BLaER1 treated with 17β-estradiol and CSF1 and Interleukin-3, amounts not matched to agents 10 nM and 100 nM (cell line): ENCODE results near the gene SYT9.

ENCODE experiments used
- H3K27ac ChIP-seq, 11 experiments: shearing (Covaris generic); formaldehyde crosslinking; 2 replicates each; pipeline ENCODE4 v1.8.1; 2022
- H3K27me3 ChIP-seq, 11 experiments: shearing (Covaris generic); formaldehyde crosslinking; 2 replicates each; pipeline ENCODE4 v1.8.1; 2022
- H3K36me3 ChIP-seq, 11 experiments: shearing (Covaris generic); formaldehyde crosslinking; 2 replicates each; pipeline ENCODE4 v1.8.1; 2022
- H3K4me1 ChIP-seq, 10 experiments: shearing (Covaris generic); formaldehyde crosslinking; 2 replicates each; pipeline ENCODE4 v1.8.1; 2022
- H3K4me2 ChIP-seq, 11 experiments: shearing (Covaris generic); formaldehyde crosslinking; 2 replicates each; pipeline ENCODE4 v1.8.1; 2022
- H3K4me3 ChIP-seq, 10 experiments: shearing (Covaris generic); formaldehyde crosslinking; 2 replicates each; pipeline ENCODE4 v1.8.1; 2022
- H3K9ac ChIP-seq, 11 experiments: shearing (Covaris generic); formaldehyde crosslinking; 2 replicates each; pipeline ENCODE4 v1.8.1; 2022
- H3K9me3 ChIP-seq, 11 experiments: shearing (Covaris generic); formaldehyde crosslinking; replicated peaks in 1 of 11; 2 replicates each; pipeline ENCODE4 v1.8.1; 2022
- H4K20me1 ChIP-seq, 11 experiments: shearing (Covaris generic); formaldehyde crosslinking; 2 replicates each; pipeline ENCODE4 v1.8.1; 2022
- Cebpa-rat ChIP-seq, 11 experiments: shearing (Covaris generic); IDR thresholded peaks; 2 replicates each; pipeline ENCODE4 v1.8.1; 2022

SYT9 gene

GRCh38 chr11:7451952-7452494 is 200.3 kb downstream of the SYT9 start:
- H3K4me2 ChIP-seq = no peak overlapping the region
- no peak overlapping the region for H3K9ac ChIP-seq
- no peak for TF ChIP-seq Cebpa-rat (IDR thresholded peaks at IDR 0.05)

GRCh38 chr11:7454854-7455253 is 203.2 kb downstream of the SYT9 start:
- Histone ChIP-seq H3K4me2 (no peak overlapping the region), H3K27ac (no peak overlapping the region), H4K20me1 (no peaks in the 10 kb centered on the region), H3K4me3 (no peak overlapping the region), H3K9me3 (no peaks in the 10 kb centered on the region), H3K9ac (no peak overlapping the region), H3K36me3 (no peaks in the 10 kb centered on the region), H3K4me1 (peaks cover 0 to 5% (median 1%) of the 10 kb centered on the region in 10 experiments; a peak in 13 of 20 replicates), H3K27me3 (no peaks in the 10 kb centered on the region)
- no peak for TF ChIP-seq Cebpa-rat (IDR thresholded peaks at IDR 0.05)

More at GRCh38 chr11:7451952-7452494, 200.3 kb downstream of the SYT9 start:
- Histone ChIP-seq H3K27ac (no peak overlapping the region), H3K4me3 (no peak overlapping the region), H4K20me1 (no peaks in the 10 kb centered on the region), H3K27me3 (no peaks in the 10 kb centered on the region), H3K4me1 (peaks cover 4 to 16% (median 10%) of the 10 kb centered on the region in 10 experiments; a peak in 18 of 20 replicates), H3K9me3 (no peaks in the 10 kb centered on the region), H3K36me3 (no peaks in the 10 kb centered on the region)

- Histone ChIP-seq H3K4me3 (no peak overlapping the region), H3K4me2 (no peak overlapping the region), H3K36me3 (no peaks in the 10 kb centered on the region), H3K27me3 (no peaks in the 10 kb centered on the region), H4K20me1 (no peaks in the 10 kb centered on the region), H3K9me3 (no peaks in the 10 kb centered on the region), H3K4me1 (no peaks in the 10 kb centered on the region), H3K9ac (no peak overlapping the region), H3K27ac (no peak overlapping the region)
- TF ChIP-seq Cebpa-rat (IDR thresholded peaks at IDR 0.05) = no peak
These were observed 205.5 kb downstream of the SYT9 start for GRCh38 chr11:7457211-7457610.

GRCh38 chr11:7462706-7463105 is 211.0 kb downstream of the SYT9 start:
- Histone ChIP-seq H3K9me3 (no peaks in the 10 kb centered on the region), H4K20me1 (no peaks in the 10 kb centered on the region), H3K36me3 (no peaks in the 10 kb centered on the region), H3K4me1 (no peaks in the 10 kb centered on the region), H3K27ac (no peak overlapping the region), H3K9ac (no peak overlapping the region), H3K27me3 (no peaks in the 10 kb centered on the region), H3K4me3 (no peak overlapping the region), H3K4me2 (no peak overlapping the region)
- TF ChIP-seq Cebpa-rat (IDR thresholded peaks at IDR 0.05) = no peak

GRCh38 chr11:7467652-7468051 is 215.9 kb downstream of the SYT9 start:
- H3K27me3 ChIP-seq = no peaks in the 10 kb centered on the region
- no peaks in the 10 kb centered on the region for H4K20me1 ChIP-seq
- H3K36me3 ChIP-seq = no peaks in the 10 kb centered on the region; a peak in 1 of 22 replicates
- no peak overlapping the region for H3K9ac ChIP-seq
- H3K9me3 ChIP-seq = no peaks in the 10 kb centered on the region
- no peak overlapping the region for H3K27ac ChIP-seq
- no peak for TF ChIP-seq Cebpa-rat (IDR thresholded peaks at IDR 0.05)
- no peak overlapping the region for H3K4me2 ChIP-seq
- H3K4me1 ChIP-seq = peaks cover 0 to 3% (median 0%) of the 10 kb centered on the region in 10 experiments; a peak in 1 of 20 replicates
- no peak overlapping the region for H3K4me3 ChIP-seq

GRCh38 chr11:7469351-7469865 is 217.7 kb downstream of the SYT9 start:
- Histone ChIP-seq H3K9ac (no peak overlapping the region), H3K36me3 (no peaks in the 10 kb centered on the region; a peak in 1 of 22 replicates), H3K4me3 (no peak overlapping the region), H3K9me3 (no peaks in the 10 kb centered on the region), H3K4me2 (no peak overlapping the region), H3K27me3 (no peaks in the 10 kb centered on the region), H4K20me1 (no peaks in the 10 kb centered on the region), H3K27ac (no peak overlapping the region), H3K4me1 (peaks cover 0 to 12% (median 6%) of the 10 kb centered on the region in 10 experiments; a peak in 8 of 20 replicates)
- no peak for TF ChIP-seq Cebpa-rat (IDR thresholded peaks at IDR 0.05)

- TF ChIP-seq Cebpa-rat (IDR thresholded peaks at IDR 0.05) = no peak
- Histone ChIP-seq H3K27ac (no peak overlapping the region), H3K9ac (no peak overlapping the region), H3K9me3 (no peaks in the 10 kb centered on the region), H3K4me3 (no peak overlapping the region), H3K27me3 (no peaks in the 10 kb centered on the region), H3K4me1 (peaks cover 0 to 12% (median 6%) of the 10 kb centered on the region in 10 experiments; a peak in 8 of 20 replicates), H3K36me3 (no peaks in the 10 kb centered on the region; a peak in 1 of 22 replicates), H4K20me1 (no peaks in the 10 kb centered on the region), H3K4me2 (no peak overlapping the region)
These were observed 219.4 kb downstream of the SYT9 start for GRCh38 chr11:7471071-7471470.

- Histone ChIP-seq H3K36me3 (no peaks in the 10 kb centered on the region; a peak in 1 of 22 replicates), H3K27me3 (no peaks in the 10 kb centered on the region), H3K27ac (no peak overlapping the region), H3K4me1 (peaks cover 0 to 12% (median 7%) of the 10 kb centered on the region in 10 experiments; a peak in 10 of 20 replicates), H3K4me3 (no peak overlapping the region), H4K20me1 (no peaks in the 10 kb centered on the region), H3K9ac (no peak overlapping the region), H3K9me3 (no peaks in the 10 kb centered on the region), H3K4me2 (peak overlapping the region in 7 of 11 experiments; percentile 12 to 53 (median 43); a peak in 11 of 22 replicates)
- TF ChIP-seq Cebpa-rat (IDR thresholded peaks at IDR 0.05) = no peak
These were observed 222.0 kb downstream of the SYT9 start for GRCh38 chr11:7473717-7474116.

GRCh38 chr11:7480113-7480512 is 228.4 kb downstream of the SYT9 start:
- TF ChIP-seq Cebpa-rat (IDR thresholded peaks at IDR 0.05) = no peak
- H3K9ac ChIP-seq = no peak overlapping the region
- H3K27ac ChIP-seq = no peak overlapping the region
- H3K4me3 ChIP-seq = no peak overlapping the region
- peaks cover 0 to 7% (median 0%) of the 10 kb centered on the region in 10 experiments; a peak in 2 of 20 replicates for H3K4me1 ChIP-seq
- no peaks in the 10 kb centered on the region for H3K9me3 ChIP-seq
- no peaks in the 10 kb centered on the region for H4K20me1 ChIP-seq
- H3K27me3 ChIP-seq = no peaks in the 10 kb centered on the region
- no peak overlapping the region for H3K4me2 ChIP-seq
- no peaks in the 10 kb centered on the region for H3K36me3 ChIP-seq

GRCh38 chr11:7484131-7484530 is 232.4 kb downstream of the SYT9 start:
- H4K20me1 ChIP-seq = no peaks in the 10 kb centered on the region

More at GRCh38 chr11:7484131-7484530, 232.4 kb downstream of the SYT9 start:
- Histone ChIP-seq H3K9me3 (no peaks in the 10 kb centered on the region), H3K4me3 (no peak overlapping the region), H3K27ac (no peak overlapping the region), H3K36me3 (no peaks in the 10 kb centered on the region), H3K27me3 (no peaks in the 10 kb centered on the region), H3K4me2 (no peak overlapping the region), H3K4me1 (peaks cover 0 to under 1% (median 0%) of the 10 kb centered on the region in 10 experiments; a peak in 4 of 20 replicates), H3K9ac (no peak overlapping the region)
- TF ChIP-seq Cebpa-rat (IDR thresholded peaks at IDR 0.05) = no peak
